ENCODE data around the gene ACAN.

Gene ACAN

GRCh38 chr15:88872106-88872505 is 68.9 kb downstream of the ACAN start:
- Histone ChIP-seq H3K9me3 (no peaks in the 10 kb centered on the region), H3K27me3 (peaks cover 37% of the 10 kb centered on the region), H3K4me3 (ENCODE audit: low read depth, low read length) (no peak overlapping the region), H3K36me3 (no peaks in the 10 kb centered on the region), H3K4me1 (no peaks in the 10 kb centered on the region)
- no peak for TF ChIP-seq CTCF (IDR thresholded peaks at IDR 0.05; ENCODE audit: low read depth, low read length)
- DNase-seq: no peak

GRCh38 chr15:88872706-88873105 is 69.5 kb downstream of the ACAN start:
- Histone ChIP-seq H3K4me3 (ENCODE audit: low read depth, low read length) (no peak overlapping the region), H3K27me3 (peaks cover 37% of the 10 kb centered on the region), H3K4me1 (no peaks in the 10 kb centered on the region), H3K9me3 (no peaks in the 10 kb centered on the region), H3K36me3 (no peaks in the 10 kb centered on the region)
- no peak for TF ChIP-seq CTCF (IDR thresholded peaks at IDR 0.05; ENCODE audit: low read depth, low read length)
- DNase-seq: no peak

- no peak for DNase-seq
- Histone ChIP-seq H3K36me3 (no peaks in the 10 kb centered on the region), H3K27me3 (peaks cover 36% of the 10 kb centered on the region), H3K4me3 (ENCODE audit: low read depth, low read length) (no peak overlapping the region), H3K9me3 (no peaks in the 10 kb centered on the region), H3K4me1 (no peaks in the 10 kb centered on the region)
- no peak for TF ChIP-seq CTCF (IDR thresholded peaks at IDR 0.05; ENCODE audit: low read depth, low read length)
These were observed 70.5 kb downstream of the ACAN start for GRCh38 chr15:88873786-88874185.

GRCh38 chr15:88874275-88874674 is 71.0 kb downstream of the ACAN start:
- Histone ChIP-seq H3K9me3 (no peaks in the 10 kb centered on the region), H3K4me1 (no peaks in the 10 kb centered on the region), H3K36me3 (no peaks in the 10 kb centered on the region), H3K27me3 (peaks cover 31% of the 10 kb centered on the region), H3K4me3 (ENCODE audit: low read depth, low read length) (no peak overlapping the region)
- DNase-seq: no peak
- TF ChIP-seq CTCF (IDR thresholded peaks at IDR 0.05; ENCODE audit: low read depth, low read length): no peak

- H3K36me3 ChIP-seq: no peaks in the 10 kb centered on the region
- no peak for DNase-seq
- no peak overlapping the region for H3K4me3 ChIP-seq (ENCODE audit: low read depth, low read length)
- H3K27me3 ChIP-seq: peaks cover 31% of the 10 kb centered on the region
- no peaks in the 10 kb centered on the region for H3K9me3 ChIP-seq
- H3K4me1 ChIP-seq: no peaks in the 10 kb centered on the region
- TF ChIP-seq CTCF (IDR thresholded peaks at IDR 0.05; ENCODE audit: low read depth, low read length): no peak
These were observed 71.4 kb downstream of the ACAN start for GRCh38 chr15:88874684-88875083.

- H3K9me3 ChIP-seq: no peaks in the 10 kb centered on the region
- TF ChIP-seq CTCF (IDR thresholded peaks at IDR 0.05; ENCODE audit: low read depth, low read length): no peak
- no peak for DNase-seq
- no peak overlapping the region for H3K4me3 ChIP-seq (ENCODE audit: low read depth, low read length)
- no peaks in the 10 kb centered on the region for H3K4me1 ChIP-seq
- no peaks in the 10 kb centered on the region for H3K36me3 ChIP-seq
- H3K27me3 ChIP-seq: peaks cover 25% of the 10 kb centered on the region
These were observed 73.3 kb downstream of the ACAN start for GRCh38 chr15:88876573-88876972.
